Nephron progenitor cell (in vitro differentiated cells): Measurements from ENCODE around the gene LETM1.

Experiments used
- DNase-seq: peaks from one replicate; pipeline ENCODE4 v3.0.0; 2021
- H3K27ac Mint-ChIP-seq: 2 replicates; pipeline ENCODE4 v1.8.0; 2021; ENCODE audit warnings: mild to moderate bottlenecking, moderate library complexity, mixed read lengths
- H3K27me3 Mint-ChIP-seq: 2 replicates; pipeline ENCODE4 v1.8.0; 2021; ENCODE audit warnings: mild to moderate bottlenecking, low read depth, mixed read lengths; ENCODE audit not compliant: poor library complexity
- H3K36me3 Mint-ChIP-seq: 2 replicates; pipeline ENCODE4 v1.8.0; 2021; ENCODE audit warnings: low read depth, mixed read lengths
- H3K4me1 Mint-ChIP-seq: 2 replicates; pipeline ENCODE4 v1.8.0; 2021; ENCODE audit warnings: mixed read lengths
- H3K4me3 Mint-ChIP-seq: 2 replicates; pipeline ENCODE4 v1.8.0; 2021; ENCODE audit warnings: mild to moderate bottlenecking, moderate library complexity, mixed read lengths
- H3K9me3 Mint-ChIP-seq: 2 replicates; pipeline ENCODE4 v1.8.0; 2021; ENCODE audit warnings: mild to moderate bottlenecking, moderate library complexity, mixed read lengths
- TF ChIP-seq, protein P1 (sequence below): fragments of 200-600 bp; sonication (generic); IDR thresholded peaks from 2 replicates; pipeline ENCODE4 v1.5.0; 2021; ENCODE audit warnings: antibody characterized with exemption

LETM1 gene

DNA sequence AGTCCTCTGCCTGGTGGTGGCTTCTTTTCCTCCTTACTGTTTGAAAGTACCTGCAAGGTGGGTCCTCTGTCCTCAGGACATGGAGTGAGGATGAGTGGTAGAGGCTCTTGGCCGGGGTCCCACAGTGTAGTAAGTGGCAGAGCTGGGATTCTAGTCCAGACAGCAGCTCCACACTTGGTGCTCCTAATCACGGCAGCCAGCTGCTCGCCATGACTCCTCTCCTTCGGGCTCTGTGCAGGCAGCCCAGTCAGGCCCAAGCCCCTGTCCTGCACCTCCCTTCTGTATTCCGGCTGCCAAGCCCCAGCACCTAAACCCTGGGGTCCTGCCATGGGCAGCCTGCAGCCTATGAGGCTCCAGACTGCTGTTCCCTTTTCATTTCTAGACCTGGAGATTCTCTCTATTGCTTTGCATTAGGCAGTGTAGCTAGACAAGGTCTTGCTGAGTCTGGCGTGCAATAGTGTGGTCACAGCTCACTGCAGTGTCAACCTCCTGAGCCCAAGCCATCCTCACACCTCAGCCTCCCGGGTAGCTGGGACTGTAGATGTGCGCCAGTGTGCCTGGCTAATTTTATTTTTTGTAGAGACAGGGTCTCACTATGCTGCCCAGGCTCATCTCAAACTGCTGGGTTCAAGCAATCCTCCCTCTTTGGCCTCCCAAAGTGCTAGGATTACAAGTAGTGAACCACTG, 40.2 kb upstream of the LETM1 start:
- peaks cover 49% of the 10 kb centered on the region for H3K36me3 Mint-ChIP-seq
- H3K27ac Mint-ChIP-seq: peak overlapping the region; percentile 74
- peaks cover 3% of the 10 kb centered on the region for H3K27me3 Mint-ChIP-seq
- no peak for DNase-seq
- H3K4me1 Mint-ChIP-seq: peaks cover 35% of the 10 kb centered on the region
- H3K4me3 Mint-ChIP-seq: no peak overlapping the region
- TF ChIP-seq, protein P1, sequence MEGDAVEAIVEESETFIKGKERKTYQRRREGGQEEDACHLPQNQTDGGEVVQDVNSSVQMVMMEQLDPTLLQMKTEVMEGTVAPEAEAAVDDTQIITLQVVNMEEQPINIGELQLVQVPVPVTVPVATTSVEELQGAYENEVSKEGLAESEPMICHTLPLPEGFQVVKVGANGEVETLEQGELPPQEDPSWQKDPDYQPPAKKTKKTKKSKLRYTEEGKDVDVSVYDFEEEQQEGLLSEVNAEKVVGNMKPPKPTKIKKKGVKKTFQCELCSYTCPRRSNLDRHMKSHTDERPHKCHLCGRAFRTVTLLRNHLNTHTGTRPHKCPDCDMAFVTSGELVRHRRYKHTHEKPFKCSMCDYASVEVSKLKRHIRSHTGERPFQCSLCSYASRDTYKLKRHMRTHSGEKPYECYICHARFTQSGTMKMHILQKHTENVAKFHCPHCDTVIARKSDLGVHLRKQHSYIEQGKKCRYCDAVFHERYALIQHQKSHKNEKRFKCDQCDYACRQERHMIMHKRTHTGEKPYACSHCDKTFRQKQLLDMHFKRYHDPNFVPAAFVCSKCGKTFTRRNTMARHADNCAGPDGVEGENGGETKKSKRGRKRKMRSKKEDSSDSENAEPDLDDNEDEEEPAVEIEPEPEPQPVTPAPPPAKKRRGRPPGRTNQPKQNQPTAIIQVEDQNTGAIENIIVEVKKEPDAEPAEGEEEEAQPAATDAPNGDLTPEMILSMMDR: no peak
- H3K9me3 Mint-ChIP-seq: peaks cover 3% of the 10 kb centered on the region

DNA sequence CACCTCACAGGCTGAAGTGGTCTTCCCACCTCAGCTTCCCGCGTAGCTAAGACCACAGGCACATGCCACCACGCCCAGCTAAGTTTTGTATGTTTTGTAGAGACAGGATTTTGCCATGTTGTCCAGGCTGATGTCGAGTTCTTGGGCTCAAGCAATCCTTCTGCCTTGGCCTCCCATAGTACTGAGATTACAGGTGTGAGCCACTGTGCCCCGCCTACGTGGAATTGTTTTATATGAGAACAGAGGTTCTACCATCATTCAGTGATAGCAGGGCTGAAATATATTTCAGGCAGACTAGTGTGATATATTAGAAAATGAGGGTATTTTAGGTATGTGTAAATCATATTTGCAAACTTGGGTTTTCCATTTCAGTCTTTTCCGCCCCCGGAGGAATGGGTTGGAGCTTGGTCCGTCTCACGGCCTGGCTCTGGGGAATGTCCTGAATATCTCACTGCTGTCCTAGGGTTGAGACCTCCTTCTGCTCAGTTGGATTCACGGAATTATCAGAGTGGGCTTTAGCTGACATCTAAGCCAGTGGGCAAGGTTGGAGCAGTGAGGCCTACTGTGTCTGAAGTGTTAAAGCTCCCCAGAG, 35.1 kb upstream of the LETM1 start:
- no peak for DNase-seq
- Mint-ChIP-seq H3K4me3 (no peak overlapping the region), H3K27me3 (no peaks in the 10 kb centered on the region), H3K27ac (no peak overlapping the region), H3K9me3 (peaks cover 10% of the 10 kb centered on the region), H3K4me1 (peaks cover 15% of the 10 kb centered on the region), H3K36me3 (peaks cover 68% of the 10 kb centered on the region)
- TF ChIP-seq, protein P1: no peak

DNA sequence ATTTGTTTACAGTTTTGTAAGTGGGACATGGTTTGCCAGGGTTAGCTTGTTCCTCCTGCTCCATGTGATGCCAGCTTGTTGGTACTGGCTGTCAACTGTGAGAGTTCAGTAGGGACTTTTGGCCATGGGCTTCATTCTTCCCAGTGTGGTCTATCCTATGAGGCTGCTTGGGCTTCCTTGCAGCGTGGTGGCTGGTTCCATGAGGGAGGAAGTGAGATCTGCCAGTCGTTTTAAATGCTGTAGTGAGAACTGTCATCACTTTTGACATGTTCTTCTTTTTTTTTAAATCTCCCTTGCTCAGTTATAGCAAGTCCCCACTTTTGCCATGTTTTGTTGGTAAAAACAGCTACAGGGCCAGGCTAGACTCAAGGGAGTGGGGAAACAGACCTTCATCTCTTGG, 31.1 kb upstream of the LETM1 start:
- H3K27ac Mint-ChIP-seq: peak overlapping the region; percentile 36

DNA sequence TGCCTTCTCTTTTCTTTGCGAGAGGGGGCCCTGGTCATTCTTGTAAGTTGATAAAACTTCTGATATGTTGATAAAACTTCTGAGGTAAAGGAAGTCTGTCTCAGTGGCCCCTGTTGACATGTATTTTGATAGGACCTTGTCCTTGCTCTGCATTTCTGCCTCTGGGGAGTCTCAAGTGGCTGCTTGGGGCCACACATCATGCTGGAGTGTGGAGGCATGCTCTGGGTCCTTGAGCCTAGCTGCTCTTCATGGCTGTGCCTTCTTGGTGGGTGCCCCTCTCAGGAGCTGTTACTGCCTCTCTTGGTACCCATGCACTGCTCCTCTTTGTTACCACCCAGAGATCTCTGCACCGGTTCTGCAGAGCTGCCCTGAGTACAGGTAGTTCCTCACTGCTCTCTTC, 29.5 kb upstream of the LETM1 start:
- H3K4me3 Mint-ChIP-seq: no peak overlapping the region
- peak overlapping the region; percentile 94 for H3K27ac Mint-ChIP-seq
- TF ChIP-seq, protein P1: no peak
- H3K9me3 Mint-ChIP-seq: peaks cover 9% of the 10 kb centered on the region
- no peak for DNase-seq
- peaks cover 60% of the 10 kb centered on the region for H3K36me3 Mint-ChIP-seq
- H3K27me3 Mint-ChIP-seq: no peaks in the 10 kb centered on the region
- peaks cover 9% of the 10 kb centered on the region for H3K4me1 Mint-ChIP-seq

More for the DNA sequence above, 31.1 kb upstream of the LETM1 start:
- TF ChIP-seq, protein P1: no peak
- Mint-ChIP-seq H3K4me1 (peaks cover 4% of the 10 kb centered on the region), H3K27me3 (no peaks in the 10 kb centered on the region), H3K9me3 (peaks cover 6% of the 10 kb centered on the region), H3K4me3 (no peak overlapping the region), H3K36me3 (peaks cover 60% of the 10 kb centered on the region)
- DNase-seq: no peak

DNA sequence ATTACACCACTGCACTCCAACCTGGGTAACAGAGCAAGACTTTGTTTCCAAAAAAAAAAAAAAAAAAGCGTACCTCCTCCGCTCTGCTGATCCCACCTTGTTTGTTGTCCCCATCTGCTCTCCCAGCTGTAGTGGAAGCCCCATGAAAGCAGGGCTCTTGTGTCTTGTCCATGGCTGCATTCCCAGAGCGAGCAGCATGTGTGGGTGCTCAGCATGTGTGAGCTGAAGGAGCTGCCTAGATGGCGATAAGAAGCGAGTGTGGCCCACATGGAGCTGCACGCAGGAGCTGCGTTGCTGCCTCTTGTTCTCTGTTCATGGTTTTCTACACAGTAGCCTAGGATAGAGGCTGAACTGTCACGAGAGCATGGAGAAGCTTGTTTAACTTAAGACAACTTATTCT, 27.6 kb upstream of the LETM1 start:
- Mint-ChIP-seq H3K4me1 (peaks cover 20% of the 10 kb centered on the region), H3K27ac (no peak overlapping the region), H3K36me3 (peaks cover 66% of the 10 kb centered on the region), H3K27me3 (no peaks in the 10 kb centered on the region), H3K9me3 (peaks cover 4% of the 10 kb centered on the region), H3K4me3 (no peak overlapping the region)
- no peak for DNase-seq
- TF ChIP-seq, protein P1: no peak

DNA sequence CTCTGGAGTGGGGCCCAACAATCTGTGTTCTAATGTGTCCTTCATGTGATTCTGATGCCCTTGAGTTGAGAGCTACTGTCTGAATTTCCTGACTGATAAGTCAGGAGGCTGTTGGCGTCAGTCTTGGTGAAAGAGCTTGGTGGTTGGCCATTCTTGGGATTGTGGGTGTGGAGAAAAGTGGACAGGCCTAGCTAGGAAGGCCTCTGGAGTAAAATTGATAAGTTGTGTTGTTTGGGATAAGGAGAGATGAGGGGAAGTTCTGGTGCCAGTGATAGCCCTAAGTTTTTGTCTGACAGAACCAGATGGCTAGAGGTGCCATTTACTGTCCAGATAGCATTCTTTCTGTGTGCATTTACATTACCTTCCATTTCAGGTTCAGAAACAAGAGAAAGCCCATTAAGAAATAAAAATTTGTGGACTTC, 26.9 kb upstream of the LETM1 start:
- Mint-ChIP-seq H3K27ac (peak overlapping the region; percentile 33), H3K4me3 (no peak overlapping the region), H3K36me3 (peaks cover 67% of the 10 kb centered on the region), H3K4me1 (peaks cover 23% of the 10 kb centered on the region), H3K9me3 (peaks cover 4% of the 10 kb centered on the region), H3K27me3 (no peaks in the 10 kb centered on the region)
- TF ChIP-seq, protein P1: no peak
- DNase-seq: no peak
